ENCODE data around the gene GRIA1.

Gene GRIA1

GRCh38 chr5:153463806-153464205 lies 26.7 kb upstream of the GRIA1 start:
- no peak for TF ChIP-seq RAD21 (IDR thresholded peaks at IDR 0.05; ENCODE audit: low read depth)
- TF ChIP-seq TAF1 (IDR thresholded peaks at IDR 0.05; ENCODE audit: low read depth), result no peak
- TF ChIP-seq FOXM1 (IDR thresholded peaks at IDR 0.05; ENCODE audit: borderline replicate concordance, low read depth), result no peak
- no peak for TF ChIP-seq EGR1 (IDR thresholded peaks at IDR 0.05)

GRCh38 chr5:153467546-153467945 lies 22.9 kb upstream of the GRIA1 start:
- no peak for TF ChIP-seq EP300 (IDR thresholded peaks at IDR 0.05; ENCODE audit: borderline replicate concordance)
- TF ChIP-seq CREB1 (IDR thresholded peaks at IDR 0.05; ENCODE audit: low read depth), result no peak
- no peak for TF ChIP-seq NFIC (IDR thresholded peaks at IDR 0.05)
- TF ChIP-seq TCF12 (IDR thresholded peaks at IDR 0.05; ENCODE audit: low read depth), result no peak
- no peak for TF ChIP-seq ZBTB7A (IDR thresholded peaks at IDR 0.05; ENCODE audit: low read depth)
- TF ChIP-seq RAD21 (IDR thresholded peaks at IDR 0.05; ENCODE audit: low read depth), result no peak
- no peak for TF ChIP-seq TAF1 (IDR thresholded peaks at IDR 0.05; ENCODE audit: low read depth)
- no peak for TF ChIP-seq MAX (IDR thresholded peaks at IDR 0.05)
- TF ChIP-seq REST (IDR thresholded peaks at IDR 0.05; ENCODE audit: low read depth), result no peak
- no peak for TF ChIP-seq TEAD4 (IDR thresholded peaks at IDR 0.05)
- no peak for TF ChIP-seq CEBPB (IDR thresholded peaks at IDR 0.05)
- TF ChIP-seq EGR1 (IDR thresholded peaks at IDR 0.05), result no peak
- no peak for TF ChIP-seq YY1 (IDR thresholded peaks at IDR 0.05; ENCODE audit: low read depth)
- no peak for TF ChIP-seq USF1 (IDR thresholded peaks at IDR 0.05)
- no peak for TF ChIP-seq FOXM1 (IDR thresholded peaks at IDR 0.05; ENCODE audit: borderline replicate concordance, low read depth)

GRCh38 chr5:153469423-153469822 lies 21.0 kb upstream of the GRIA1 start:
- TF ChIP-seq YY1 (IDR thresholded peaks at IDR 0.05; ENCODE audit: low read depth) (no peak), CREB1 (IDR thresholded peaks at IDR 0.05; ENCODE audit: low read depth) (no peak), RAD21 (IDR thresholded peaks at IDR 0.05; ENCODE audit: low read depth) (no peak), FOXM1 (IDR thresholded peaks at IDR 0.05; ENCODE audit: borderline replicate concordance, low read depth) (no peak), TEAD4 (IDR thresholded peaks at IDR 0.05) (no peak), TCF12 (IDR thresholded peaks at IDR 0.05; ENCODE audit: low read depth) (no peak), MAX (IDR thresholded peaks at IDR 0.05) (no peak), TAF1 (IDR thresholded peaks at IDR 0.05; ENCODE audit: low read depth) (no peak), REST (IDR thresholded peaks at IDR 0.05; ENCODE audit: low read depth) (no peak), CEBPB (IDR thresholded peaks at IDR 0.05) (no peak), ZBTB7A (IDR thresholded peaks at IDR 0.05; ENCODE audit: low read depth) (no peak), EGR1 (IDR thresholded peaks at IDR 0.05) (no peak), NFIC (IDR thresholded peaks at IDR 0.05) (no peak), EP300 (IDR thresholded peaks at IDR 0.05; ENCODE audit: borderline replicate concordance) (no peak)

GRCh38 chr5:153470736-153471135 lies 19.7 kb upstream of the GRIA1 start:
- TF ChIP-seq EGR1 (IDR thresholded peaks at IDR 0.05), result no peak
- TF ChIP-seq REST (IDR thresholded peaks at IDR 0.05; ENCODE audit: low read depth), result no peak
- no peak for TF ChIP-seq NFIC (IDR thresholded peaks at IDR 0.05)
- TF ChIP-seq CREB1 (IDR thresholded peaks at IDR 0.05; ENCODE audit: low read depth), result no peak
- no peak for TF ChIP-seq FOXM1 (IDR thresholded peaks at IDR 0.05; ENCODE audit: borderline replicate concordance, low read depth)
- TF ChIP-seq USF1 (IDR thresholded peaks at IDR 0.05), result no peak
- no peak for TF ChIP-seq MAX (IDR thresholded peaks at IDR 0.05)

- no peak for TF ChIP-seq REST (IDR thresholded peaks at IDR 0.05; ENCODE audit: low read depth)
- TF ChIP-seq YY1 (IDR thresholded peaks at IDR 0.05; ENCODE audit: low read depth), result no peak
Measured at GRCh38 chr5:153476767-153477166, 13.7 kb upstream of the GRIA1 start.
